DND-41 (cell line): Measurements from ENCODE around the gene DGKH.

Experiments used
- CTCF ChIP-seq: IDR thresholded peaks from 2 replicates; pipeline ENCODE4 v1.5.1; 2012; ENCODE audit warnings: borderline replicate concordance, low read length, moderate library complexity, mild to moderate bottlenecking; ENCODE audit not compliant: poor library complexity, severe bottlenecking; ENCODE audit errors: extremely low read depth
- EZH2 ChIP-seq: IDR thresholded peaks from 3 replicates; pipeline ENCODE4 v1.6.1; 2012; ENCODE audit warnings: borderline replicate concordance, low read depth, mild to moderate bottlenecking, moderate library complexity, low read length, inconsistent platforms; ENCODE audit not compliant: severe bottlenecking

GRCh38 chr13:42270160-42270856, 221.9 kb downstream of the DGKH start:
- TF ChIP-seq CTCF (no peak), EZH2 (no peak)
